ENCODE measurements around the gene ACOXL.

The ACOXL gene

GRCh38 chr2:110774701-110775100 lies 42.3 kb downstream of the ACOXL start:
- no peak overlapping the region for H3K4me3 ChIP-seq (ENCODE audit: low read depth, low read length)
- TF ChIP-seq CTCF (IDR thresholded peaks at IDR 0.05; ENCODE audit: low read depth, low read length): no peak

GRCh38 chr2:110777531-110778311 lies 45.3 kb downstream of the ACOXL start:
- no peak overlapping the region for H3K4me3 ChIP-seq (ENCODE audit: low read depth, low read length)
- TF ChIP-seq CTCF (IDR thresholded peaks at IDR 0.05; ENCODE audit: low read depth, low read length): no peak

GRCh38 chr2:110780461-110780860 lies 48.1 kb downstream of the ACOXL start:
- no peak for TF ChIP-seq CTCF (IDR thresholded peaks at IDR 0.05; ENCODE audit: low read depth, low read length)
- no peak overlapping the region for H3K4me3 ChIP-seq (ENCODE audit: low read depth, low read length)

- TF ChIP-seq CTCF (IDR thresholded peaks at IDR 0.05; ENCODE audit: low read depth, low read length): no peak
- no peak overlapping the region for H3K4me3 ChIP-seq (ENCODE audit: low read depth, low read length)
Measured at GRCh38 chr2:110783196-110783873, 51.0 kb downstream of the ACOXL start.

DNA sequence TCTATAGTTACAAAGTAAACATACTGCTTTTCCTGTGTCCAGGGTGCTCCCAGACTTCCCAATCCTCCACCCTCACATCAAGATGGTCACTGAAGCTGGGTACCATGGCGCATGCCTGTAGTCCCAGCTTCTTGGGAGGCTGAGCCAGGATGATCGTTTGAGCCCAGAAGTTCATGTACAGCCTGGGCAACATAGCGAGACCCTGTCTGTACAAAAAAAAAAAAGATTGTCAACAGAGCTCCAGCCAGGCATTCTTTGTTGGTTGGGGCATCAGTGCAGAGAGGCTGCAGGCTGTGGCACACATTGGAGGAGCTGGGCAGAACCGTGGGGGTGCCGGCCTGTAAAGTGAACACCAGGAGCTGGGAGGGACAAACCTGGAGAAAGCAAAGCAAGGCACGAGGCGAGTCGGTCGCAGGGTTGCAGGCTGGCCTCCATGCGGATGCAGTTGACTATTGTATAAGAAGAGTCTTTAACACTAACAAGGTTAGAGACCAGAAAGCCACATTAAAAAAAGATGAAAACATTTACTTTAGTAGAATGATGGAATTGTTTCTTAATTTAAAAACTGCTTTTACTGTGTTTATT lies 51.8 kb downstream of the ACOXL start:
- H3K4me3 ChIP-seq (ENCODE audit: low read depth, low read length): no peak overlapping the region
- no peak for TF ChIP-seq CTCF (IDR thresholded peaks at IDR 0.05; ENCODE audit: low read depth, low read length)

DNA sequence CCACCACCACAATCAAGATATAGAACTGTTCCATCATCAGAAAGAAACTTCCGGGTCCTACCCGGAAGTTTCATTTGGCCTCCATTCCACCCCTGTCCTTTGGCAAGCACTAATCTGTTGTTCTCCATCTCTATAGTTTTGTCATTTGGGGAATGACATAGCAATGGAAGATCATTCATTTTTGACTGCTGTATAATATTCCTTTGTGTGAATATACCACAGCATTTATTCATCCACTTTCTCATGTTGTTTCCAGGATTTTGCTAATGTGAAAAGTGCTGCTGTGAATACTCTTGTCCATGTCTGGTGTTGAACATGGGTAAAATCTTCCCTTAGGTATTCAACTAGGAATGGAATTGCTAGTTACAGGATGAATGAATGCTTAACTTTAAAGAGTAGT lies 53.1 kb downstream of the ACOXL start:
- no peak for TF ChIP-seq CTCF (IDR thresholded peaks at IDR 0.05; ENCODE audit: low read depth, low read length)
- H3K4me3 ChIP-seq (ENCODE audit: low read depth, low read length): no peak overlapping the region

GRCh38 chr2:110788976-110789375 lies 56.6 kb downstream of the ACOXL start:
- TF ChIP-seq CTCF (IDR thresholded peaks at IDR 0.05; ENCODE audit: low read depth, low read length): no peak
- H3K4me3 ChIP-seq (ENCODE audit: low read depth, low read length): no peak overlapping the region

Data from WI38 (cell line).